ENCODE data around the gene SERF2. TPM values are rescaled to one million over a fixed set of nuclear protein-coding genes. Genes with fewer than 3 reads are reported as not detected.

Gene SERF2
- total and polyA plus RNA-seq, 2 of the 8 experiments (the other 6 are each of a cell fraction or from before 2014, with no cell fraction given), result 655 to 999 TPM

DNA sequence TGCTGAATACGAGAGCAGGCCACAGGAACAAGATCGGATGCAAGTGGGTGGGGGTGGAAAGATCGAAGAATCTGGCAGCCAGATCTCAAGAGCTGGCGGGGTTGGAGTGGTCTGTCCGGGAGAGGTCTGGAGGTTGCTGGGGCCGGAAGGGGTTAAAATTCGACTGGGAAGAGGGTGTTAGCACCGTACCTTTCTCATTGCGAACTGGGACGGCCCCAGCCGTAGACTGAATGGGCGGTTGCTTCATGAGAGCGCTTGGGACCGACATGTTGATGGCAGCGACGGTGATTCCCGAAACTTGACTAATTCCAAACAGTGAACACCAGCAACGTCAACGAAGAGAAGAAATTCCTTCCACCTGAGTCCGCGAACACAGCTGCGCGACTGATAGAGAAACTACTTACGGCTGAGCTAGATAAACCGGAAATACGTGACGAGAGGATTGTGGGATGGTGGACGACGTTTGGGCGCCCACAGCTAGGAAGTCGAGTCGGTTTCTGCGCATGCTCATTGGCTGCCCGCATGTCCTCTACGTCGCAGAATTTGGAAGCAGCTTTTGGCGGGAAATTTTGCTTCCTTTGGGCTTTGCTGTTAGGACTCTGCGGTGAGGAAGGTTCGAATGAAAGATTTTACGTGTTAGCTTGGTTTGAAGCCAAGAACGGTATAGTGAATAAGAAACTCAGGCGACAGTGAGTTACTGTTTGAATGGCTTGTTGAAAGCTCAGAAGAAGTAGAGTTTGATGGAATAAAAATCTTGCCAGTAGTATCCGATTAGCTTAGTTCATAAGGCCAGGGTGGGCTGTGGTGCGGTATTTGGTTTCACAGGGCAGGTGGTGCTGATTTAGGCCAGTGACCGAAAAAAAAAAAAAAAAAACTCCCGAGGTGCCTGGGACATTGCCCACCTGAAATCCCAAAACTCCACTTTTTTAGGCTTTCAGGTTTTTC is 32.5 kb downstream of the SERF2 start, which contains the start of gene MFAP1 (continued):
- no peak for TF ChIP-seq CBX8 (IDR thresholded peaks at IDR 0.05; ENCODE audit: borderline replicate concordance, low read depth, low read length)
- 0 out of 2 replicates have a peak, but pooled peaks have one; percentile 37 for TF ChIP-seq KDM5A (IDR thresholded peaks at IDR 0.05; ENCODE audit: low read length)
- TF ChIP-seq NRF1 (IDR thresholded peaks at IDR 0.05; ENCODE audit: low read depth, low read length), result peak; percentile 67
- TF ChIP-seq FOSL1 (IDR thresholded peaks at IDR 0.05; ENCODE audit: insufficient read depth, low read depth, low read length), result no peak
- TF ChIP-seq, protein P1, sequence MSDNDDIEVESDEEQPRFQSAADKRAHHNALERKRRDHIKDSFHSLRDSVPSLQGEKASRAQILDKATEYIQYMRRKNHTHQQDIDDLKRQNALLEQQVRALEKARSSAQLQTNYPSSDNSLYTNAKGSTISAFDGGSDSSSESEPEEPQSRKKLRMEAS (IDR thresholded peaks at IDR 0.05), result peak; percentile 99
- peak; percentile 26; the same call in 1 of the 2 replicates for TF ChIP-seq TEAD4 (IDR thresholded peaks at IDR 0.05; ENCODE audit: low read depth, low read length)
- TF ChIP-seq CREB1 (IDR thresholded peaks at IDR 0.05), result peak; percentile 89
- TF ChIP-seq HDAC2 (IDR thresholded peaks at IDR 0.05; ENCODE audit: borderline replicate concordance in 1 of 2, low read depth in 2 of 2, low read length in 2 of 2), result peak in 1 of 2 experiments; percentile 68; a peak in 1 of 4 replicates
- TF ChIP-seq, protein P2, sequence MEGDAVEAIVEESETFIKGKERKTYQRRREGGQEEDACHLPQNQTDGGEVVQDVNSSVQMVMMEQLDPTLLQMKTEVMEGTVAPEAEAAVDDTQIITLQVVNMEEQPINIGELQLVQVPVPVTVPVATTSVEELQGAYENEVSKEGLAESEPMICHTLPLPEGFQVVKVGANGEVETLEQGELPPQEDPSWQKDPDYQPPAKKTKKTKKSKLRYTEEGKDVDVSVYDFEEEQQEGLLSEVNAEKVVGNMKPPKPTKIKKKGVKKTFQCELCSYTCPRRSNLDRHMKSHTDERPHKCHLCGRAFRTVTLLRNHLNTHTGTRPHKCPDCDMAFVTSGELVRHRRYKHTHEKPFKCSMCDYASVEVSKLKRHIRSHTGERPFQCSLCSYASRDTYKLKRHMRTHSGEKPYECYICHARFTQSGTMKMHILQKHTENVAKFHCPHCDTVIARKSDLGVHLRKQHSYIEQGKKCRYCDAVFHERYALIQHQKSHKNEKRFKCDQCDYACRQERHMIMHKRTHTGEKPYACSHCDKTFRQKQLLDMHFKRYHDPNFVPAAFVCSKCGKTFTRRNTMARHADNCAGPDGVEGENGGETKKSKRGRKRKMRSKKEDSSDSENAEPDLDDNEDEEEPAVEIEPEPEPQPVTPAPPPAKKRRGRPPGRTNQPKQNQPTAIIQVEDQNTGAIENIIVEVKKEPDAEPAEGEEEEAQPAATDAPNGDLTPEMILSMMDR (IDR thresholded peaks at IDR 0.05; ENCODE audit: control extremely low read depth in 1 of 3, insufficient read depth in 1 of 3, low read depth in 1 of 3, low read length in 3 of 3), result no peak
- TF ChIP-seq BACH1 (IDR thresholded peaks at IDR 0.05; ENCODE audit: low read length), result no peak
- no peak for TF ChIP-seq RFX5 (IDR thresholded peaks at IDR 0.05; ENCODE audit: borderline replicate concordance, low read depth, low read length)
- TF ChIP-seq SRF (IDR thresholded peaks at IDR 0.05; ENCODE audit: low read depth, low read length), result no peak
- TF ChIP-seq, protein P3, sequence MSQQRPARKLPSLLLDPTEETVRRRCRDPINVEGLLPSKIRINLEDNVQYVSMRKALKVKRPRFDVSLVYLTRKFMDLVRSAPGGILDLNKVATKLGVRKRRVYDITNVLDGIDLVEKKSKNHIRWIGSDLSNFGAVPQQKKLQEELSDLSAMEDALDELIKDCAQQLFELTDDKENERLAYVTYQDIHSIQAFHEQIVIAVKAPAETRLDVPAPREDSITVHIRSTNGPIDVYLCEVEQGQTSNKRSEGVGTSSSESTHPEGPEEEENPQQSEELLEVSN (IDR thresholded peaks at IDR 0.05), result peak; percentile 100
- TF ChIP-seq, protein P4, sequence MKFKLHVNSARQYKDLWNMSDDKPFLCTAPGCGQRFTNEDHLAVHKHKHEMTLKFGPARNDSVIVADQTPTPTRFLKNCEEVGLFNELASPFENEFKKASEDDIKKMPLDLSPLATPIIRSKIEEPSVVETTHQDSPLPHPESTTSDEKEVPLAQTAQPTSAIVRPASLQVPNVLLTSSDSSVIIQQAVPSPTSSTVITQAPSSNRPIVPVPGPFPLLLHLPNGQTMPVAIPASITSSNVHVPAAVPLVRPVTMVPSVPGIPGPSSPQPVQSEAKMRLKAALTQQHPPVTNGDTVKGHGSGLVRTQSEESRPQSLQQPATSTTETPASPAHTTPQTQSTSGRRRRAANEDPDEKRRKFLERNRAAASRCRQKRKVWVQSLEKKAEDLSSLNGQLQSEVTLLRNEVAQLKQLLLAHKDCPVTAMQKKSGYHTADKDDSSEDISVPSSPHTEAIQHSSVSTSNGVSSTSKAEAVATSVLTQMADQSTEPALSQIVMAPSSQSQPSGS (IDR thresholded peaks at IDR 0.05; ENCODE audit: low read length), result peak; percentile 48; the same call in 1 of the 2 replicates
- TF ChIP-seq CHD2 (IDR thresholded peaks at IDR 0.05; ENCODE audit: low read length), result no peak
- TF ChIP-seq CBX5 (IDR thresholded peaks at IDR 0.05; ENCODE audit: low read depth, low read length), result no peak
- TF ChIP-seq KDM4A (IDR thresholded peaks at IDR 0.05; ENCODE audit: low read depth, low read length, severe bottlenecking), result peak; percentile 87
